GM21390 (cell line): ENCODE measurements around the gene MADD.

Source experiments
- ATAC-seq: cut with Tn5 transposase; IDR thresholded peaks from one replicate; pipeline ENCODE4 v1.9.1; 2021; ENCODE audit not compliant: unreplicated experiment

The MADD gene

GRCh38 chr11:47337229-47337924, 67.4 kb downstream of the MADD start:
- no peak for ATAC-seq

- ATAC-seq = no peak
Observed at GRCh38 chr11:47338396-47339241, 68.7 kb downstream of the MADD start.

DNA sequence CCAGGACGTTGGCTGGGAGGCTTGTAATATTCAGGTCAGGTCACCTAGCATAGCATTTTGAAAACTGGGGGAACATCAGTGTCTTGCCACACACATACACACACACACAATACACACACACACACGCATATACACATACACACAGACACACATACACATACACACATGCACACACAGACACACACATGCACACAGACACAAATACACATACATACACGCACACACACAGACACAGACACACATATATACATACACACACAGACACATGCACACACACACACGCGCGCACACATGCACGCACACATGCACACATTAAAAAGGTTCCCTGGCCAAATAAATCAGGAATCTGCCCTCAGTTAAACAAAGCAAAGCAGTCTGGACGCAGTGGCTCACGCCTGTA, 70.1 kb downstream of the MADD start:
- no peak for ATAC-seq

DNA sequence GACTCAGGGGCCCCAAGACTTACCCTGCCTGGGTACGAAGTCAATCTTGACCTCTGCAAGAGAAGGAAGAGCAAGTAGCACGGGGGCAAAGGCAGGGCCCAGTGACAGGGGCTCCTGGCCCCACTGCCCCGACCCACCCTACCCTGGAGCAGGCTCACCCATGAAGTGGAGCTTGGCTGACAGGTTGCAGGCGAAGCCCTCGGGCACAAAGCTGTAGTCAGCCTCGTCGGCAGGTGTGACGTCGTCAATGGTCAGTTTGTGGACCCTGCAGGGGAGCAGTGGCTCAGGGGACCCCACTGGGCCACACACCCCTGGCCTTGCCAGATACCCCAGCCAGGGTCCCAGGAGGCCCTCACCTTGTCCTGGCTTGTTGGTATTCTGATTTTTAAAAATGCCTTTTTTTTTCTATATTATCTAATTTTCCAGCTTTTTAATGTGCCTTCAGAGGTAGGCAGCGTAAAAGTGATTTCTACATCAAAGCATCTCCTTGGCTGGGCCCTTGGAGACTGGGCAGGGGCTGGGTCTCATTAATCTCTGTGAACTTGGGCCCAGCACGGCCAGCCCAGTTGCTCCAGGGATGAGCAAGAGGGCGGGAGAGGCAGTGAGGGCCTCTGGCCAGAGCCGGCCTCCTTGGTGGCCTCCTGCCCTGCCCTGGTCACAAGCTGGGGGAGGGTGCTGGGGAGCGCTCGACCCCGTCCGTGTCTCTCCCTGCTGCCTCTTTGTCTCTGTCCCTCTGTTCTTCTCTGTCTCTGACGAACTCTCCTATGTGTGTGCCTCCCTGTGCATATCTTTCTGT, 71.2 kb downstream of the MADD start:
- ATAC-seq = no peak

DNA sequence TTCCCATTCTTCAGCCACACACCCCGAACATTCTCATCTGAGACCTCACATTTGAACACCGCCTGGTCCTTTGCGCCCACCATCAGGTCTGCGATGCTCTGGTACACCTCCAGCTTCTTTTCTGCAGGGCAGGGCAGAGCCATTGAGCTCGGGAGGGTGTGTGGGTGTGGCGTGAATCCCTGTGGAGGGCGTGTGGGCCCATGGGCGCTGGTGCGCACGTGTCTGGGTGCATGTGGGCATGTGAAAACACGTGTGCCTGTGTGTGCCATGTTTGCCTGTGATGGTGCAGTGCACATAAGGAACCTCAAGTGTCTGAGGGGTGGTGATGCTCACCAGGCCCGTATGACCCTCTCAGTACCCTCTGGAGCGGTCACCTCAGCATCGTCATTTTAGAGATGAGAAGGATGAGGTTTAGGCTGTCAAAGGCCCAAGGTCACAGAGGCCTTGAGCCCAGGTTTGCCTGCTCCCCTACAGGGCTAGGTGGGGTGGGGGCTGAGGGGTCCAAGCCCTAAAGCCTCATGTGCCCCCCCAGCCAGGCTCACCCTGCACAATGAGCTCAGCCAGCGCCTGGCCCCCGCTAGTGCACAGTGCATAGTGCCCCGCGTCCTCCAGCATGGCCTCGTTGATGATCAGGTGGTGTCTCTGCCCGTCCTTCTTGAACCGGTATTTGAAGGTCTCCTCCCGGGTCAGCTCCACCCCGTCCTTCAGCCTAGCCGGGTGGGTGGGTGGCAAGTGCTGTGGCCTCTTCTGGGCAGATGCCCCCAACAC, 72.3 kb downstream of the MADD start:
- ATAC-seq = no peak

GRCh38 chr11:47342854-47343253, 72.9 kb downstream of the MADD start:
- no peak for ATAC-seq

GRCh38 chr11:47345890-47346563, 76.1 kb downstream of the MADD start:
- no peak for ATAC-seq

- no peak for ATAC-seq
Observed at GRCh38 chr11:47347137-47347536, 77.2 kb downstream of the MADD start.

GRCh38 chr11:47348131-47348802, 78.3 kb downstream of the MADD start:
- ATAC-seq = no peak

- no peak for ATAC-seq
Observed at GRCh38 chr11:47348859-47349258, 78.9 kb downstream of the MADD start.

DNA sequence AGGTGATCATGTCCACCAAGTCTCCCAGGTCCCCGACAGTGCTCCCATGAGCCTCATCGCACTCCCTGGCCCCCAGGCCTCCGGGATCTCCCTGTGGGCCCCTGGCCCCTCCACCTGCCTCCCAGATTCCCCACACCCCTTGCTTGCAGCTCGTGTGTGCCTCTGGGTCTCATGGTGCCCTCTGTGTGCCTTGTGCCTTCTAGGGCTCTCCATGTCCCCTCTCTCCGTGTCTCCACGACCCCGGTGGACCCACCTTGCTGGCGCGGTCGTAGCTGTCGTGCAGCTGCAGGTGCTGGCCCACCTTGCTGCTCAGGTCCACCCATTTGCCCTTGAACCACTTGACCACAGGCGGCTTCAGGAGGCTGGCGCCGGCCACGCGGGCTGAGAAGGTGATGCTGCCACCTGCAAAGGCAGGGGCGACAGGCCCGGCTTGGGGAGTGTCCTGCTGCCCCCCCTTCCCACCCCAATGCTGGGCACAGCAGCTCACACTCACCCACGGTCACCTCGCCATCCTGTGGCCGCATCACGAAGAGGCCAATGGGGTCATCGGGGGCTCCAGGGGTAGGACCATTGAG, 79.7 kb downstream of the MADD start:
- ATAC-seq = no peak

DNA sequence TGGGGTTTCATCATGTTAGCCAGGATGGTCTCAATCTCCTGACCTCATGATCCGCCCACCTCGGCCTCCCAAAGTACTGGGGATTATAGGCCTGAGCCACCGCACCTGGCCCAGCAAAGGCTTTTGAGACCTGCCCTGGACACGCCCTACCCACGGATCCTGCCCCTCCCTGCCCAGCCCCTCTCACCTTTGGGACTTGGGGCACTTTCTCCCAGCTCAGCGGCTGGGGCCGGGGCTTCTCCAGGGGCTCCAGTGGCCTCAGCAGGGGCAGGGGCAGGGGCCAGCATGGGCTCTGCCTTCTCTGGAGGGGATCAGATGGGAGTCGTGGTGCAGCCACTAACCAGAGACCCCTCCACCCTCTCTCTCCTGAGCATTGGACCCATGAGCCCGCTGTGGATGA, 80.4 kb downstream of the MADD start:
- ATAC-seq = no peak

- no peak for ATAC-seq
Observed at GRCh38 chr11:47351156-47352126, 81.5 kb downstream of the MADD start.

DNA sequence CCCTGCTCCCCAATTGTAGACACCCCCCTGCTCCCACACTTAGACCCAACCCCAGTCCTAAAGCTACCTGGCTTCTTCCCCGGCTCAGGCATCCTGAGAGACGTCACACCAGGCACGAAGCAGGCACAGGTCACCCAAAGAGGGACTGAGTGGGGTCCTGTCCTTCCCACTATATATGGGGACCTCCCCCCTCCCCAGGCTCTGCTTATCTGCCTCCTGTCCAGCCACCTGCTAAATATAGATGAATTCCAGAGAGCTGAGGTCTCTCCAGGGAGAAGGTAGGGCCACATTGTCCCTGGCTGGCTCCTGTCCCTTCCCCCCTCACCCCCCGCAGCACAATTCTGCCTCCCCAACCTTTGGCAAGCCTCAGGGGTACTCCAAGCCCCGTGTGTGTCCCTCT, 82.6 kb downstream of the MADD start, which contains the start of gene MYBPC3:
Gene MYBPC3, minus strand, starts transcription at position 147 of the 400 bp plus-strand sequence. Its CDS starts 55 bp downstream, at position 92.
- ATAC-seq = no peak

GRCh38 chr11:47353978-47354774, 84.2 kb downstream of the MADD start:
- no peak for ATAC-seq

- ATAC-seq = no peak
Observed at GRCh38 chr11:47354913-47355282, 85.0 kb downstream of the MADD start.
